HEK293T (cell line): Measurements from ENCODE around the gene TRAF3.

ENCODE experiments used
- FOXM1 ChIP-seq: fragments of 450-650 bp; IDR thresholded peaks from 2 replicates; pipeline ENCODE4 v1.6.1; 2017; ENCODE audit warnings: mild to moderate bottlenecking, borderline replicate concordance
- SP1 ChIP-seq: fragments of 450-650 bp; IDR thresholded peaks from 2 replicates; pipeline ENCODE4 v1.6.1; 2017
- SUZ12 ChIP-seq: fragments of 450-650 bp; IDR thresholded peaks from 2 replicates; pipeline ENCODE4 v1.6.1; 2016; ENCODE audit warnings: mild to moderate bottlenecking

DNA sequence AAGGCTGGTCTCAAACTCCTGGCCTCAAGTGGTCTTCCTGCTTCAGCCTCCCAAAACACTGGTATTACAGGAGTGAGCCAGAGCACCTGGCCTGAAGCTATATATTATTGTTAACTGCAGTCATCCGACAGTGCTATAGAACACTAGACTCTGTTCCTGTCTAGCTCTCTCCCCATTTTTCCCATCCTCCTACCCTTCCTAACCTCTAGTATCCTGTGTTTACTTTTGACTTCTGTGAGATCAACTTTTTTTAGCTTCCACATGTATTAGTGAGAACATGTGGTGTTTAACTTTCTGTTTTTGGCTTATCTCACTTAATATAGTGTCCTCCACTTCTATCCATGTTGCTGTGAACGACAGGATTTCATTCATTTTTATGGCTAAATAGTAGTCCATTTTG lies 34.7 kb downstream of the TRAF3 start:
- TF ChIP-seq SP1 (no peak), SUZ12 (no peak), FOXM1 (no peak)
